ENCODE measurements around the gene ZNF441. TPM values are rescaled to one million over a fixed set of nuclear protein-coding genes. Genes with fewer than 3 reads are reported as not detected.
"Not testable (repeated sequence)": the region's sequence is repeated elsewhere in the genome, so short reads cannot be mapped to it uniquely, and the experiment has no call there.

ZNF441 gene
- total RNA-seq, 1 experiment from 2014 or later: 0.85 TPM

DNA sequence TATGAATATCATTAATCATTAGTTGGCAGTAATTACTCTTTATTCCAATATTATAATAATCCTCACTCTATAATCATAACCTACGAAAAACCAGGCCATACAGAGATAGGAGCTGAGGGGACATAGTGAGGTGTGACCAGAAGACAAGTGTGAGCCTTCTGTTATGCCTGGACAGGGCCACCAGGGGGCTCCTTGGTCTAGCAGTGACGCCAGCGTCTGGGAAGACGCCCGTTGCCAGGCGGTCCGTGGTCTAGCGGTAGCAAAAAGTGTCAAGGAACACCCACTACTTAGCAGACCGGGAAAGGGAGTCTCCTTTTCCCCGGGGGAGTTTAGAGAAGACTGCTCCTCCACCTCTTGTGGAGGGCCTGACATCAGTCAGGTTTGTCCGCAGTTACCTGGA, 4.7 kb downstream of the ZNF441 start:
- not testable (repeated sequence) for H3K4me1 ChIP-seq (ENCODE audit: insufficient read depth, low read length); H3K23ac ChIP-seq (ENCODE audit: insufficient read length, low read depth, low read length); H2BK5ac ChIP-seq (ENCODE audit: insufficient read length, low read length); H4K20me1 ChIP-seq (ENCODE audit: control insufficient read depth, insufficient read depth, insufficient read length); H3K79me1 ChIP-seq (ENCODE audit: insufficient read depth, low read depth, low read length, poor library complexity, severe bottlenecking); H3K14ac ChIP-seq (ENCODE audit: insufficient read depth, low read length); H3K4me2 ChIP-seq (ENCODE audit: insufficient read depth, insufficient read length, low read length); H3K27ac ChIP-seq (ENCODE audit: insufficient read length, low read depth, low read length); H4K91ac ChIP-seq (ENCODE audit: insufficient read length, low read depth, low read length); H3T11ph ChIP-seq (ENCODE audit: low read length); H3K18ac ChIP-seq (ENCODE audit: insufficient read length, low read depth, low read length); H2BK120ac ChIP-seq (ENCODE audit: low read depth, low read length, poor library complexity, severe bottlenecking); H3K56ac ChIP-seq (ENCODE audit: insufficient read length, low read depth, low read length); H2BK12ac ChIP-seq (ENCODE audit: insufficient read length, low read depth, low read length); H4K5ac ChIP-seq (ENCODE audit: insufficient read length, low read depth, low read length); H2BK20ac ChIP-seq (ENCODE audit: low read depth, low read length, poor library complexity, severe bottlenecking); H2BK15ac ChIP-seq (ENCODE audit: low read depth, low read length); H3K4ac ChIP-seq (ENCODE audit: low read depth, low read length); H3K9me3 ChIP-seq (ENCODE audit: control insufficient read depth, low read depth, low read length); H3K79me2 ChIP-seq (ENCODE audit: insufficient read depth, low read length); H3K27me3 ChIP-seq (ENCODE audit: insufficient read depth, low read length); H2AK5ac ChIP-seq (ENCODE audit: insufficient read length, low read length); H3K9ac ChIP-seq (ENCODE audit: extremely low read depth, insufficient read length, low read length); H3K4me1 Mint-ChIP-seq; H3K4me3 Mint-ChIP-seq; H3K27ac Mint-ChIP-seq; H2AFZ ChIP-seq (ENCODE audit: low read length); H4K8ac ChIP-seq (replicated peaks; ENCODE audit: insufficient read length, low read depth, low read length)
- H3K23me2 ChIP-seq (ENCODE audit: insufficient read length, low read depth, low read length, poor library complexity, severe bottlenecking): peaks cover 12% of the 10 kb centered on the region
- TF ChIP-seq, protein P1, sequence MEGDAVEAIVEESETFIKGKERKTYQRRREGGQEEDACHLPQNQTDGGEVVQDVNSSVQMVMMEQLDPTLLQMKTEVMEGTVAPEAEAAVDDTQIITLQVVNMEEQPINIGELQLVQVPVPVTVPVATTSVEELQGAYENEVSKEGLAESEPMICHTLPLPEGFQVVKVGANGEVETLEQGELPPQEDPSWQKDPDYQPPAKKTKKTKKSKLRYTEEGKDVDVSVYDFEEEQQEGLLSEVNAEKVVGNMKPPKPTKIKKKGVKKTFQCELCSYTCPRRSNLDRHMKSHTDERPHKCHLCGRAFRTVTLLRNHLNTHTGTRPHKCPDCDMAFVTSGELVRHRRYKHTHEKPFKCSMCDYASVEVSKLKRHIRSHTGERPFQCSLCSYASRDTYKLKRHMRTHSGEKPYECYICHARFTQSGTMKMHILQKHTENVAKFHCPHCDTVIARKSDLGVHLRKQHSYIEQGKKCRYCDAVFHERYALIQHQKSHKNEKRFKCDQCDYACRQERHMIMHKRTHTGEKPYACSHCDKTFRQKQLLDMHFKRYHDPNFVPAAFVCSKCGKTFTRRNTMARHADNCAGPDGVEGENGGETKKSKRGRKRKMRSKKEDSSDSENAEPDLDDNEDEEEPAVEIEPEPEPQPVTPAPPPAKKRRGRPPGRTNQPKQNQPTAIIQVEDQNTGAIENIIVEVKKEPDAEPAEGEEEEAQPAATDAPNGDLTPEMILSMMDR (conservative IDR thresholded peaks at IDR 0.05): peak; percentile 56
- peak; percentile 33 for DNase-seq
- peaks cover 34% of the 10 kb centered on the region for H3K27me3 Mint-ChIP-seq (ENCODE audit: low read depth)
- H3K9me3 Mint-ChIP-seq: peaks cover 59 to 61% of the 10 kb centered on the region in 2 experiments
- peaks cover 6 to 16% (median 8%) of the 10 kb centered on the region in 3 experiments for H3K36me3 Mint-ChIP-seq (ENCODE audit: insufficient read depth in 1 of 3, low read depth in 3 of 3)
- no CpG with 5 or more reads among the region's 11 CpGs for WGBS (ENCODE audit: extremely low coverage, insufficient read length, low lambda C conversion rate)

DNA sequence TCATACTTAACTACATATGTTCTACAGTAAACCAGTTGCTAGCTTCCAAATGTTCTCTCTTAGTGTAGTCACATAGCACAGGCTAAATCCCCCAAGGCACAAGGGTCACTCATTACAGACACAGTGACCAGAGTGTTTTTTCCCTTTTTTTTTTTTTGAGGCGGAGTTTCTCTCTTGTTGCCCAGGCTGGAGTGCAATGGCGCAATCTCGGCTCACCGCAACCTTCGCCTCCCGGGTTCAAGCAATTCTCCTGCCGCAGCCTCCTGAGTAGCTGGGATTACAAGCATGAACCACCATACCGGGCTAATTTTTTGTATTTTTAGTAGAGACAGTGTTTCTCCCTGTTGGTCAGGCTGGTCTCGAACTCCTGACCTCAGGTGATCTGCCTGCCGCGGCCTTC, 9.9 kb downstream of the ZNF441 start:
- not testable (repeated sequence) for H4K5ac ChIP-seq (ENCODE audit: insufficient read length, low read depth, low read length); H3K4ac ChIP-seq (ENCODE audit: low read depth, low read length); H3K79me1 ChIP-seq (ENCODE audit: insufficient read depth, low read depth, low read length, poor library complexity, severe bottlenecking); H3K4me3 Mint-ChIP-seq; H3K14ac ChIP-seq (ENCODE audit: insufficient read depth, low read length); H3K4me1 ChIP-seq (ENCODE audit: insufficient read depth, low read length); H3K9ac ChIP-seq (ENCODE audit: extremely low read depth, insufficient read length, low read length); H3K4me1 Mint-ChIP-seq; H3K79me2 ChIP-seq (ENCODE audit: insufficient read depth, low read length); H3T11ph ChIP-seq (ENCODE audit: low read length); H3K23me2 ChIP-seq (ENCODE audit: insufficient read length, low read depth, low read length, poor library complexity, severe bottlenecking); H2BK15ac ChIP-seq (ENCODE audit: low read depth, low read length); H2BK120ac ChIP-seq (ENCODE audit: low read depth, low read length, poor library complexity, severe bottlenecking); H3K27ac Mint-ChIP-seq; H2AK5ac ChIP-seq (ENCODE audit: insufficient read length, low read length); H4K91ac ChIP-seq (ENCODE audit: insufficient read length, low read depth, low read length); H2AFZ ChIP-seq (ENCODE audit: low read length); H3K18ac ChIP-seq (ENCODE audit: insufficient read length, low read depth, low read length); H3K23ac ChIP-seq (ENCODE audit: insufficient read length, low read depth, low read length); H3K27me3 Mint-ChIP-seq (ENCODE audit: low read depth); H2BK5ac ChIP-seq (ENCODE audit: insufficient read length, low read length); H4K20me1 ChIP-seq (ENCODE audit: control insufficient read depth, insufficient read depth, insufficient read length); H2BK20ac ChIP-seq (ENCODE audit: low read depth, low read length, poor library complexity, severe bottlenecking); H3K56ac ChIP-seq (ENCODE audit: insufficient read length, low read depth, low read length); H3K4me2 ChIP-seq (ENCODE audit: insufficient read depth, insufficient read length, low read length); DNase-seq; H3K27ac ChIP-seq (ENCODE audit: insufficient read length, low read depth, low read length); H3K27me3 ChIP-seq (ENCODE audit: insufficient read depth, low read length); H4K8ac ChIP-seq (replicated peaks; ENCODE audit: insufficient read length, low read depth, low read length); H2BK12ac ChIP-seq (ENCODE audit: insufficient read length, low read depth, low read length)
- no CpG with 5 or more reads among the region's 11 CpGs for WGBS (ENCODE audit: extremely low coverage, insufficient read length, low lambda C conversion rate)
- Mint-ChIP-seq H3K9me3 (peaks cover 84% of the 10 kb centered on the region in 2 experiments), H3K36me3 (ENCODE audit: insufficient read depth in 1 of 3, low read depth in 3 of 3) (peaks cover 33 to 45% (median 37%) of the 10 kb centered on the region in 3 experiments)
- peaks cover 20% of the 10 kb centered on the region for H3K9me3 ChIP-seq (ENCODE audit: control insufficient read depth, low read depth, low read length)
